BE2C (cell line): ENCODE results near the gene SMARCD3.

Experiments used
- DNase-seq: peaks from one replicate; pipeline ENCODE4 v3.0.0-alpha.2; 2020
- H3K27me3 ChIP-seq: fragments of 250-450 bp; sonication (Bioruptor Pico); 2 replicates; pipeline ENCODE4 v1.5.1; 2020; ENCODE audit warnings: mild to moderate bottlenecking
- H3K36me3 ChIP-seq: fragments of 250-450 bp; sonication (Bioruptor Pico); 2 replicates; pipeline ENCODE4 v1.5.1; 2020; ENCODE audit warnings: mild to moderate bottlenecking
- H3K4me1 ChIP-seq: fragments of 250-450 bp; sonication (Bioruptor Pico); 2 replicates; pipeline ENCODE4 v1.5.1; 2020
- H3K4me3 ChIP-seq: 2 replicates; pipeline ENCODE4 v1.5.1; 2011; ENCODE audit warnings: low read depth, low read length
- H3K9me3 ChIP-seq: fragments of 250-450 bp; sonication (Bioruptor Pico); 2 replicates; pipeline ENCODE4 v1.5.1; 2020
- TF ChIP-seq, protein P1 (sequence below): IDR thresholded peaks from 2 replicates; pipeline ENCODE4 v1.5.1; 2012; ENCODE audit warnings: mild to moderate bottlenecking, low read depth, low read length

SMARCD3 gene

DNA sequence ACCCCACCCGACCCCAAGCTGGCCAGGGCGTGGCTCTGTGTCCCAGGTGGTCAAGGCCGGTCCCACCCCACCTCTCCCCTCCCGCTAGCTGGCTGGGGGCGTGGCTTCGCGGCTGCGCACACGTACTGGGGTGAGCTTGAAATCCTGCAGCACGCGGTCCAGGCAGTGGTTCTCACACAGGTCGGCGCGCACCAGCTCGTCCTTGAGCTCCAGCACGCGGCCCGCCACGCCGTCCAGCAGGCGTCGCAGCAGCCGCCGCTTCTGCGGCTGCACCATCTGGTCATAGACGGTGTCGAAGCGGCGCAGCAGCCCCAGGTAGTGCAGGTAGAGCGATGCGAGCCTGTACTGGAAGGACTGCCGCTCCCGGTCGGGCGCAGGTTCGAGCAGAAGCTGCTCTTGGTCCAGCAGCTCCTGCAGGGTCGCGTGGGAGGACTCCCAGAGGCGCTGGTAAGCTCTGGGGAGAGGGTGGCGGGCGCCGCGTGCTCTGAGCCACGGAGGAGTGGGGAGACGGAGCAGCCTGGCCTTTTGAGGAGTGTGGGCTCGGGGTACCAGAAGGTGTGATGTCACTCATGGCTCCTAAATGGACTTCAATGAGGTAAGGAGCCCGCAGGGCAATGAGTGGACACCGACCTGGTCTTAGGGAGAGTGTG lies 44.0 kb downstream of the SMARCD3 start:
- Histone ChIP-seq H3K36me3 (no peaks in the 10 kb centered on the region), H3K4me3 (no peak overlapping the region), H3K4me1 (no peaks in the 10 kb centered on the region; the same call in none of the 2 replicates), H3K9me3 (no peaks in the 10 kb centered on the region), H3K27me3 (peaks cover 22% of the 10 kb centered on the region)
- TF ChIP-seq, protein P1, sequence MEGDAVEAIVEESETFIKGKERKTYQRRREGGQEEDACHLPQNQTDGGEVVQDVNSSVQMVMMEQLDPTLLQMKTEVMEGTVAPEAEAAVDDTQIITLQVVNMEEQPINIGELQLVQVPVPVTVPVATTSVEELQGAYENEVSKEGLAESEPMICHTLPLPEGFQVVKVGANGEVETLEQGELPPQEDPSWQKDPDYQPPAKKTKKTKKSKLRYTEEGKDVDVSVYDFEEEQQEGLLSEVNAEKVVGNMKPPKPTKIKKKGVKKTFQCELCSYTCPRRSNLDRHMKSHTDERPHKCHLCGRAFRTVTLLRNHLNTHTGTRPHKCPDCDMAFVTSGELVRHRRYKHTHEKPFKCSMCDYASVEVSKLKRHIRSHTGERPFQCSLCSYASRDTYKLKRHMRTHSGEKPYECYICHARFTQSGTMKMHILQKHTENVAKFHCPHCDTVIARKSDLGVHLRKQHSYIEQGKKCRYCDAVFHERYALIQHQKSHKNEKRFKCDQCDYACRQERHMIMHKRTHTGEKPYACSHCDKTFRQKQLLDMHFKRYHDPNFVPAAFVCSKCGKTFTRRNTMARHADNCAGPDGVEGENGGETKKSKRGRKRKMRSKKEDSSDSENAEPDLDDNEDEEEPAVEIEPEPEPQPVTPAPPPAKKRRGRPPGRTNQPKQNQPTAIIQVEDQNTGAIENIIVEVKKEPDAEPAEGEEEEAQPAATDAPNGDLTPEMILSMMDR, result no peak; the same call in 1 of the 2 replicates
- DNase-seq, result no peak

DNA sequence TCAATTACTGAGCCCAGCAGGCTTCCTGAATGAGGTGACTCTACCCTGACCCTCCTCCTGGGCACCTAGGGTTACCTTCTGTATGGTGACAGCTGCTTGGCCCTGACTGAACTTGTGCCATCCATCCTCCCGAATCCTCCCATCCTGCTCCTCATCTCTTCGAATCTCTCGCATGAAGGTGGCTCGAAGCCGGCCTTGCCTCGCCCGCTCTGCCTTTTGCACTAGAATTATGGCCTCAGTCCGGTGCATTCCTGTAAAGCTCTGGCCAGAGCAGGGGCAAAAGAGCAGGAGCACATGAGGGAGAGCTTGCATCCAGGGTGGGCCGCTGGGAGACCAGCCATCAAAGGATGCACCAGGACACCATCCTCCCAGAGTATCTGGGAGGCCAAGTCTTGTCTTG lies 45.7 kb downstream of the SMARCD3 start:
- Histone ChIP-seq H3K4me1 (no peaks in the 10 kb centered on the region; the same call in none of the 2 replicates), H3K9me3 (no peaks in the 10 kb centered on the region), H3K4me3 (no peak overlapping the region), H3K36me3 (no peaks in the 10 kb centered on the region), H3K27me3 (peaks cover 22% of the 10 kb centered on the region)
- TF ChIP-seq, protein P1, result no peak
- DNase-seq, result no peak

DNA sequence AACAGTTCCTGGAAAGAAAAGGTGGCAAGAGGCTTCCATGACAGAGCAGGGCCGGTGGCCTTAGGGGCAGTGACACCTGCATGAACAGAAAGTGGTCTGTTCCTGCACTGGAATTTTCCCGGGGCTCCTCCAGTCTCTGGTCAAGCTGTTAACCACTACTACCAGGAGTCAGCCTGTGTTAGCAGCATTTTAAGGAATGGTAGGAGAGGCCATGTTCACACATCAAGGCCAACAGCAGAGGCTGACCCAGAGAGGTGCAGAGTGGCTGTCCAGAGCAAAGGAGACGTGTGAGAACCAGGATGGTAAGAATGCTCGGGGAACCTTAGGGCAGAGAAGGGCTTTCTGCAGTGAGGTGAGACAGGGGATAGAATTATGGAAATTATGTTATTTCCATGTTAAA lies 46.7 kb downstream of the SMARCD3 start:
- TF ChIP-seq, protein P1, result no peak
- DNase-seq, result no peak
- H3K27me3 ChIP-seq, result peaks cover 22% of the 10 kb centered on the region
- no peaks in the 10 kb centered on the region; the same call in 1 of the 2 replicates for H3K4me1 ChIP-seq
- no peak overlapping the region for H3K4me3 ChIP-seq
- no peaks in the 10 kb centered on the region for H3K9me3 ChIP-seq
- H3K36me3 ChIP-seq, result no peaks in the 10 kb centered on the region

DNA sequence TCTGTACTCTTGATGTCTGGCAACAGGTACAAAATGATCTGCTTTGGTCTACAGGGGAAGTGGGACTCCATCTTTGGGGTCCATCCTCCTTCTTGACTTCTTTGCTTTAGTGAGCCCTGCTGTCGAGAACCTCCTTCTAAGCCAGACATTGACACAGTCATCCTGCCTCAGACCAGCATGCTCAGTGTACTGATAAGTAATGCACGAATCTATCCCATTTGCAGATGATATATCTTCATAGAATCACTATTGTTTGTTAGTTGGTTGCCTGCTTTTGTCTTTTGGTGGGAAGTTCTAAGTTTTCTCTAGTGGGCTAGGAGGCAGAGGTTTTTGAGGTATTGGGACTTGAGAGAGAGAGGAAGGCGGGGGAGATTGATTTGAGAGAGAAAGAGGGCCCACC lies 47.1 kb downstream of the SMARCD3 start:
- Histone ChIP-seq H3K4me3 (no peak overlapping the region), H3K4me1 (no peaks in the 10 kb centered on the region; the same call in 1 of the 2 replicates), H3K9me3 (no peaks in the 10 kb centered on the region), H3K36me3 (no peaks in the 10 kb centered on the region), H3K27me3 (peaks cover 22% of the 10 kb centered on the region)
- TF ChIP-seq, protein P1, result no peak
- no peak for DNase-seq

DNA sequence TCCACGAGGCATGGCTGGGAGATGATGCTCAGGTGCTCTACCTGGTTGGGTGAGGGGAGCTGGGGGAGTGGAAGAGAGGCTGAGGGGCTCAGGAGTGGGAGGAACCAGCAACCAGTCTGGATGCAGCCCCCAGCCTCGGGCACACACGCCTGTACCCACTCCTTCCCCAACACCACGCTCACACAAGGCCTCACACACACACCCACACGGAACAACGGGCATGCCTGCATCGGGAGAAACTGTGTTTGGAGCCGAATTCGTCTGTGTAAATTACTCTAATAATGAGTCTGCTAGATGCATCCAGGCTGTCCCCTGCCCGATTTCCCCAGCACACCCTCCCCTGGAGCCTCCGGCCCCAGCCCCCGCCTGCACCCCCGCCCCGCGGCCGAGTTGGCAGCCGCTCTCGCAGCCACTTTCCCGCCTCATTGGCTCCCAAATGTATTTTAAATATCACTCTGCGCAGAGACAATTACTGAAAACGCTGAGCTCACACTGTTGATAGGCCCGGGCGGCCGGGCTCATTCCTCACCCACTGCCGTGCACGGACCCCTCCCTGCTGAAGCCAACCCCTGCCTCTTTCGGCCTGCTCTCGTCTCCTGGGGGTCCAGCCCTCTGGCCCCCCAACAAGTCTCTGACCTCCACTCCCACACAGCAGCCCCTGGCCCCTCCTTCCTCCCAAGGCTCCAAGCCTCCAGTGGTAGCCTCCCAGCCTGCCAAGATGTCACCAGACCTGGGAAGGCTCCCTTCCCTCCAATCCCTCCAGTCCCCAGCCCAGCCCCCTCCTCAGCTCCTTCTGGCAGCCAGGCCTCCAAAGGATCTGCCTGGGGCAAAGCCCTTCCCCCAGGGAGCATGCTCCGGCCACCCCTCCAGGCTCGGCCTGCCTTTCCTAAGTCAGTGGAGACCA lies 49.3 kb downstream of the SMARCD3 start:
- Histone ChIP-seq H3K4me3 (no peak overlapping the region), H3K27me3 (peaks cover 16% of the 10 kb centered on the region), H3K9me3 (no peaks in the 10 kb centered on the region), H3K36me3 (no peaks in the 10 kb centered on the region), H3K4me1 (no peaks in the 10 kb centered on the region; the same call in 1 of the 2 replicates)
- DNase-seq, result no peak
- TF ChIP-seq, protein P1, result no peak
